HuH-7 (cell line): Measurements from ENCODE around the gene LINC01488.

Source experiments
- DNase-seq: peaks from one replicate; pipeline ENCODE4 v3.0.0; 2011; ENCODE audit warnings: low spot score

Gene LINC01488

GRCh38 chr11:69479591-69480271 is 1.7 kb upstream of the LINC01488 start:
- peak; percentile 91 for DNase-seq

- peak; percentile 86 for DNase-seq
Observed at GRCh38 chr11:69480547-69481392, 693 bp upstream of the LINC01488 start.

- no peak for DNase-seq
Observed at GRCh38 chr11:69482322-69482721, 859 bp downstream of the LINC01488 start.

GRCh38 chr11:69483170-69483569 is 1.7 kb downstream of the LINC01488 start:
- no peak for DNase-seq

- no peak for DNase-seq
Observed at GRCh38 chr11:69483691-69484426, 2.4 kb downstream of the LINC01488 start.

GRCh38 chr11:69484427-69485259 is 3.2 kb downstream of the LINC01488 start:
- DNase-seq = no peak

GRCh38 chr11:69485337-69486041 is 4.0 kb downstream of the LINC01488 start:
- no peak for DNase-seq

GRCh38 chr11:69486056-69486772 is 4.8 kb downstream of the LINC01488 start:
- no peak for DNase-seq

- no peak for DNase-seq
Observed at GRCh38 chr11:69486773-69487291, 5.4 kb downstream of the LINC01488 start.

- no peak for DNase-seq
Observed at GRCh38 chr11:69487391-69487790, 5.9 kb downstream of the LINC01488 start.

- no peak for DNase-seq
Observed at GRCh38 chr11:69487849-69488542, 6.5 kb downstream of the LINC01488 start.

- no peak for DNase-seq
Observed at GRCh38 chr11:69488543-69488940, 7.1 kb downstream of the LINC01488 start.

GRCh38 chr11:69489031-69489745 is 7.7 kb downstream of the LINC01488 start:
- DNase-seq = no peak

GRCh38 chr11:69489746-69490365 is 8.4 kb downstream of the LINC01488 start:
- DNase-seq = no peak

- no peak for DNase-seq
Observed at GRCh38 chr11:69490516-69490915, 9.1 kb downstream of the LINC01488 start.

- no peak for DNase-seq
Observed at GRCh38 chr11:69491071-69492031, 9.9 kb downstream of the LINC01488 start.
